Fibroblast of the aortic adventitia (primary cell): Measurements from ENCODE around the gene GALNT5. TPM values are rescaled to one million over a fixed set of nuclear protein-coding genes. Genes with fewer than 3 reads are reported as not detected.

Experiments
- DNase-seq: peaks from one replicate; pipeline ENCODE4 v3.0.0-alpha.2; 2010; ENCODE audit warnings: low read depth
- H3K4me3 ChIP-seq: 2 replicates; pipeline ENCODE4 v1.5.1; 2011; ENCODE audit warnings: low read depth, mild to moderate bottlenecking, control low read depth, low read length, moderate library complexity
- total RNA-seq: library from RNA; depleted of rRNA; stranded (reverse); fragments of >200 nt; gene quantifications from 2 replicates; pipeline ENCODE4 v1.2.3, GENCODE V29; 2012; ENCODE audit warnings: low replicate concordance
- TF ChIP-seq, protein P1 (sequence below): IDR thresholded peaks from 2 replicates; pipeline ENCODE4 v1.5.1; 2011; ENCODE audit warnings: mild to moderate bottlenecking, low read length, control low read depth, inconsistent platforms; ENCODE audit not compliant: insufficient read depth

Gene GALNT5
- total RNA-seq, 1 donor = 38.3 TPM

DNA sequence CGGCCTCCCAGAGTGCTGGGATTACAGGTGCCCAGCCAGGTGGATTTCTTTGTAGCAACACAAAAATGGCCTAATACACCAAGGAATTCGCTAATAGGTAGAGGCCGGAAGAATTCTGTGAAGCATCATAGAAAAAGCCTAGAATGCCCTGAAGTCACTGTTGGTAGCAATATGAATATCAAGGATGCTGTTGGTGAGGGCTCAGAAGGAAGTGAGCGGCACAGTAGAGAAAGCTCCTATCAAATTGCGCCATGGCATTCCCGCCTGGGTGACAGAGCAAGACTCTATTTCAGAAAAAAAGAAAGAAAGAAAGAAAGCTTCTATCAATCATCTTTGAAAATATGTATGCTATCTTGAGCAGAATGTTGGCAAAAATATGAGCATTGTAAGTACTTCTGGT is 23.8 kb downstream of the GALNT5 start:
- H3K4me3 ChIP-seq = no peak overlapping the region
- TF ChIP-seq, protein P1, sequence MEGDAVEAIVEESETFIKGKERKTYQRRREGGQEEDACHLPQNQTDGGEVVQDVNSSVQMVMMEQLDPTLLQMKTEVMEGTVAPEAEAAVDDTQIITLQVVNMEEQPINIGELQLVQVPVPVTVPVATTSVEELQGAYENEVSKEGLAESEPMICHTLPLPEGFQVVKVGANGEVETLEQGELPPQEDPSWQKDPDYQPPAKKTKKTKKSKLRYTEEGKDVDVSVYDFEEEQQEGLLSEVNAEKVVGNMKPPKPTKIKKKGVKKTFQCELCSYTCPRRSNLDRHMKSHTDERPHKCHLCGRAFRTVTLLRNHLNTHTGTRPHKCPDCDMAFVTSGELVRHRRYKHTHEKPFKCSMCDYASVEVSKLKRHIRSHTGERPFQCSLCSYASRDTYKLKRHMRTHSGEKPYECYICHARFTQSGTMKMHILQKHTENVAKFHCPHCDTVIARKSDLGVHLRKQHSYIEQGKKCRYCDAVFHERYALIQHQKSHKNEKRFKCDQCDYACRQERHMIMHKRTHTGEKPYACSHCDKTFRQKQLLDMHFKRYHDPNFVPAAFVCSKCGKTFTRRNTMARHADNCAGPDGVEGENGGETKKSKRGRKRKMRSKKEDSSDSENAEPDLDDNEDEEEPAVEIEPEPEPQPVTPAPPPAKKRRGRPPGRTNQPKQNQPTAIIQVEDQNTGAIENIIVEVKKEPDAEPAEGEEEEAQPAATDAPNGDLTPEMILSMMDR = no peak
- no peak for DNase-seq

DNA sequence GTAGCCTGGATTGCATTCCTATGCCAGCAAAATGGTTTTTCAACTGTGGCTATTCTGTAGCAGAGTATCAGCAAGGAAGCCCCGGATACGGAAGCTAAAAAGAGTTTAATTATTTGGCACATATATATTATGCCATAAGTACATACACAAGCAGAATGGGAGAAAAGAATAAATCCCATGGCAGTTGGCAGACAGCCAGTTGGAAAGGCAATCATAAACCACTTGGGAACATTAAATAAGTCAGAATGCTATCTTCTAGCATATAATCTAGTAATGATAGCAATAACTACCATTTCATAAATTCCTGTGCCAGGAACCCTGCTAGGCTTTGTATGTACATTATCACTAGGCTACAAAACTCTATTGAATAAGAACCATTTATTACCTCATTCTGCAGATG is 26.0 kb downstream of the GALNT5 start:
- TF ChIP-seq, protein P1 = no peak
- DNase-seq = no peak
- H3K4me3 ChIP-seq = no peak overlapping the region

DNA sequence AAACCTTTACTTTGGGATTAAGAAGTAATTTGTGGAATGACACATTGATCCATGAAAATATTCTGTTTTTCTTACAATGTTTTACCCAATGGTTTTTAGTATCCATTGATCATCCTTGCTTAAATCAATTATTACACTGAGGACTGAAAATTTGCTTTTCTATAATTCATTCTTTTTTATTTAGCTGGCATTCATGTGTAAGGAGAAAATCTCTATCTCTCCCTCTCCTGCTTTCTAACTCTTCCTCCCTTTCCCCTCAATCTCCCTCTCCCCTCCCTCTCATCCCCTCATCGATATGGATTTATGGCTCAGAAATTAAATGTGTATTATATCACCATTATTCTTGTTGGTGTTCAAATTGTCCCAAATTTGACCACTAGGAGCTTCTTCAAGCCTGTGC is 29.7 kb downstream of the GALNT5 start:
- TF ChIP-seq, protein P1 = no peak
- no peak for DNase-seq
- no peak overlapping the region for H3K4me3 ChIP-seq

DNA sequence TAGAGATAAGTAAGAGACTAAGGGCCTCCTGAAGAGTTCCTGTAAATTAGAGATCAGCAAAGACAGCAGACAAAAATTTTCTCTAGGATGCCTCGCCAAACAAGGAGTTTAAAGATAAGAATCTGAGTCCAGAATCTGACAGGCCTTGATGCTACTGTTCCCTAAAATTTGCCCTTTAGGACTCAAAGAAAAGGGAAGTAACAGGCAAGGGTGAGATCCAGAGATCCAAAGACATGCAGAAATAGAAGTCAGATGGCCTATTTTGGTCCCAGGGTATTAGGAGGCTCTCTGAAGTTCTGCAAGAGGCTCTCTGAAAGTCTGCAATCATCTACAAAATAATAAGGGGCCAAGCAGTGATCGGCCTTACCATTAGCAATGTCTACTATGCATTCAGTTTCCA is 33.0 kb downstream of the GALNT5 start:
- no peak for DNase-seq
- TF ChIP-seq, protein P1 = no peak
- H3K4me3 ChIP-seq = no peak overlapping the region

DNA sequence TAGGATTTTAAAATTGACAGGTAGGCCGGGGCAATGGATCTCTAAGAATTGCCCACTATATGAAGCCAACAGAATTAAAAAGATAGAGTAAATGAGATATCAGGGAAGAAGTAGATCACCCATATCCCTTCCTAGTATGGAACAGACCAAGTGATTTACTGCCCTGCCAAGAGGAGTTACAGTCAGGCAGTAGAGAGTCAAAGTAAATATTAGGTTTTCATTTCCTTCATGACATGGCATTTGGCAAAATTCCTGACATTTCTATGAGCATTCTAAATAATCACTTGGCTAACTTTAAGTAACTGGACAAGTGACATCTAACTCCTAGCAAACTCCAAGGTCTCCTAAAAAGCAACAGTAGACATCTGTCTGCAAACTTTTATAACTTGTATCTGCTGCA is 33.5 kb downstream of the GALNT5 start:
- no peak for DNase-seq
- TF ChIP-seq, protein P1 = no peak
- H3K4me3 ChIP-seq = no peak overlapping the region

DNA sequence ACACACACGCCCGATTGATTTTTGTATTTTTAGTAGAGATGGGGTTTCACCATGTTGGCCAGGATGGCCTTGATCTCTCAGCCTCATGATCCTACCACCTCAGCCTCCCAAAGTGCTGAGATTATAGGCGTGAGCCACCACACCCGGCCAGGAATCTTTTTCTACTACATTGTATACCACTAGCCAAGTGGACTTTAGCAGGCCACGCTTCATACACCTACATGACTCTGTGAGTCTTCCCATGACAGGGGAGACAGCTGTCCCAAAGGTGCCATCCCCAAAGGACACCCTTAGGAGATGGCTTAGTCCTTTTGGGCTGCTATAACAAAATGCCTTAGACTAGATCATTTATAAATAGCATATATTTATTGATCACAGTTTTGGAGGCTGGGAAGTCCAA is 35.3 kb downstream of the GALNT5 start:
- DNase-seq = no peak
- TF ChIP-seq, protein P1 = no peak
- no peak overlapping the region for H3K4me3 ChIP-seq

DNA sequence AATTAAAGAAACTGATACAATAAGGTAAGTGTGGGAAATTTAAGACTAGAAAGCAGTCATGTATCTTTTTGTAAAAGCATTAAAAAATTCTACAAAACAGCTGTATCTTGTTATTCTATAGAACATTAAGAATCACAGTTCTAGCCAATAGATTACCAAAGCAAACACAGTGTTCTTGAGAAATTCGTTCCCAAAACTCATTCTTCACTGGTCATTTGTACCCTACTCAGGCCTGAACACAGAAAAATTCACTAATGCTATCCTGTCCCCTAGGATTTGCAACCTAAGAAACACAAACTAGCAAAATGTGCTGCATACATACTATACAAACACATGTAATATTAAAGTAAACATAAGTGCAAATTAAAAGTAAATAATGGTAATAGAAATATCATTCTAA is 39.0 kb downstream of the GALNT5 start:
- TF ChIP-seq, protein P1 = no peak
- no peak overlapping the region for H3K4me3 ChIP-seq
- DNase-seq = no peak
